Neural crest cell (in vitro differentiated cells): Measurements from ENCODE around the gene TENM3. TPM values are rescaled to one million over a fixed set of nuclear protein-coding genes. Genes with fewer than 3 reads are reported as not detected.
A peak's percentile ranks its signal among the peaks of the same experiment; 100 is the strongest.
"Not testable (repeated sequence)": the region's sequence is repeated elsewhere in the genome, so short reads cannot be mapped to it uniquely, and the experiment has no call there.

Source experiments
- DNase-seq: peaks from one replicate; pipeline ENCODE4 v3.0.0; 2021; ENCODE audit warnings: low read depth, mixed read lengths, low spot score
- H3K27ac Mint-ChIP-seq: one replicate; pipeline ENCODE4 v1.8.0; 2021; ENCODE audit warnings: mild to moderate bottlenecking, mixed read lengths; ENCODE audit not compliant: unreplicated experiment
- H3K27me3 Mint-ChIP-seq: 2 replicates; pipeline ENCODE4 v1.8.0; 2021; ENCODE audit warnings: low read depth, mild to moderate bottlenecking, mixed read lengths
- H3K36me3 Mint-ChIP-seq: 2 replicates; pipeline ENCODE4 v1.8.0; 2021; ENCODE audit warnings: low read depth, mild to moderate bottlenecking, mixed read lengths
- H3K4me1 Mint-ChIP-seq: 2 replicates; pipeline ENCODE4 v1.8.0; 2021; ENCODE audit warnings: mixed read lengths
- H3K4me3 Mint-ChIP-seq: one replicate; pipeline ENCODE4 v1.8.0; 2021; ENCODE audit warnings: mild to moderate bottlenecking, mixed read lengths
- H3K9me3 Mint-ChIP-seq: 2 replicates; pipeline ENCODE4 v1.8.0; 2021; ENCODE audit warnings: mixed read lengths
- total RNA-seq: library from RNA; stranded (reverse); gene quantifications from 2 replicates; pipeline ENCODE4 v1.2.1, GENCODE V29; 2021
- TF ChIP-seq, protein P1 (sequence below): fragments of 200-600 bp; sonication (generic); conservative IDR thresholded peaks from 2 replicates; pipeline ENCODE4 v1.5.0; 2021; ENCODE audit warnings: antibody characterized with exemption, mild to moderate bottlenecking

TENM3 gene
- total RNA-seq, 1 donor from 2014 or later, result 43.9 TPM

DNA sequence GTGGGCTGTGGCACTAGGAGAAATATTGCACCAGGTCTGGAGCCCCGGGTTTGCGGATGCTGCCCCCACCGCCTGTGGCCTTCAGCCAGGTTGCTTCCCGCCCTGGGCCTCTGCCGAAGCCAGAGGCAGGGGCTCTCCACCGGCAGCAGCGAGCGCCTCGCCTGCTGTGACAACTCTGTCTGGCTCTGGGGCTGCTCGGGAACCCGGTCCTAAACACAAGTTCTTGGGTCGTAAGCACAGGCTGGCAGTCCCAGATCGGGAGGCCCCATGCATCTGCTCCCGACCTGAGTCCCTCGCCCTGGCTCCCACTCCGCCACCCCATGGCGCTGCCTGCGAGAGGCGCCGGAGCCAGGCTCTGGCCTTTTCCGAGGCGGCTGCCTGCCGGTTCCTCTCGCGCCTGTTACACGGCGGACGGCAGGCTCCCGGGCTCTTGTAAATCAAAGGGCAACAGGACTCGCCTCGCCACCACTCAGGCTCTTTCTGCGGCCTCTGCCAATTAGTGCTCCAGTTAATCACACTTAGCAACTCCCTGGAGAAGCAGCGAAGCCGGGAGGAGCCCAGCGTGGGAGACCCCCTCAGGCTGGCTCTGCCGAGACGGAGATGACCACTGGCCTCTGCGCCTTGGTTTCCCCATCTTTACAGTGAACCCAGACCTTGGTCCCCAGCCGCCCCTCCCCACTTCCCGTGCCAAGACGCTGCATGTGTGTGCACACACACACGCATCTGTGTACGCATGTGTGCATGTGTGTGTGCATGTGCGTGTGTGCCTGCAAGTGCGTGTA is 564.8 kb downstream of the TENM3 start:
- H3K4me1 Mint-ChIP-seq, result peaks cover 37% of the 10 kb centered on the region
- H3K27me3 Mint-ChIP-seq, result peaks cover 3% of the 10 kb centered on the region
- no peak overlapping the region for H3K27ac Mint-ChIP-seq
- peak overlapping the region; percentile 53 for H3K4me3 Mint-ChIP-seq
- H3K9me3 Mint-ChIP-seq, result peaks cover 14% of the 10 kb centered on the region
- H3K36me3 Mint-ChIP-seq, result peaks cover 8% of the 10 kb centered on the region
- TF ChIP-seq, protein P1, sequence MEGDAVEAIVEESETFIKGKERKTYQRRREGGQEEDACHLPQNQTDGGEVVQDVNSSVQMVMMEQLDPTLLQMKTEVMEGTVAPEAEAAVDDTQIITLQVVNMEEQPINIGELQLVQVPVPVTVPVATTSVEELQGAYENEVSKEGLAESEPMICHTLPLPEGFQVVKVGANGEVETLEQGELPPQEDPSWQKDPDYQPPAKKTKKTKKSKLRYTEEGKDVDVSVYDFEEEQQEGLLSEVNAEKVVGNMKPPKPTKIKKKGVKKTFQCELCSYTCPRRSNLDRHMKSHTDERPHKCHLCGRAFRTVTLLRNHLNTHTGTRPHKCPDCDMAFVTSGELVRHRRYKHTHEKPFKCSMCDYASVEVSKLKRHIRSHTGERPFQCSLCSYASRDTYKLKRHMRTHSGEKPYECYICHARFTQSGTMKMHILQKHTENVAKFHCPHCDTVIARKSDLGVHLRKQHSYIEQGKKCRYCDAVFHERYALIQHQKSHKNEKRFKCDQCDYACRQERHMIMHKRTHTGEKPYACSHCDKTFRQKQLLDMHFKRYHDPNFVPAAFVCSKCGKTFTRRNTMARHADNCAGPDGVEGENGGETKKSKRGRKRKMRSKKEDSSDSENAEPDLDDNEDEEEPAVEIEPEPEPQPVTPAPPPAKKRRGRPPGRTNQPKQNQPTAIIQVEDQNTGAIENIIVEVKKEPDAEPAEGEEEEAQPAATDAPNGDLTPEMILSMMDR, result no peak
- no peak for DNase-seq

DNA sequence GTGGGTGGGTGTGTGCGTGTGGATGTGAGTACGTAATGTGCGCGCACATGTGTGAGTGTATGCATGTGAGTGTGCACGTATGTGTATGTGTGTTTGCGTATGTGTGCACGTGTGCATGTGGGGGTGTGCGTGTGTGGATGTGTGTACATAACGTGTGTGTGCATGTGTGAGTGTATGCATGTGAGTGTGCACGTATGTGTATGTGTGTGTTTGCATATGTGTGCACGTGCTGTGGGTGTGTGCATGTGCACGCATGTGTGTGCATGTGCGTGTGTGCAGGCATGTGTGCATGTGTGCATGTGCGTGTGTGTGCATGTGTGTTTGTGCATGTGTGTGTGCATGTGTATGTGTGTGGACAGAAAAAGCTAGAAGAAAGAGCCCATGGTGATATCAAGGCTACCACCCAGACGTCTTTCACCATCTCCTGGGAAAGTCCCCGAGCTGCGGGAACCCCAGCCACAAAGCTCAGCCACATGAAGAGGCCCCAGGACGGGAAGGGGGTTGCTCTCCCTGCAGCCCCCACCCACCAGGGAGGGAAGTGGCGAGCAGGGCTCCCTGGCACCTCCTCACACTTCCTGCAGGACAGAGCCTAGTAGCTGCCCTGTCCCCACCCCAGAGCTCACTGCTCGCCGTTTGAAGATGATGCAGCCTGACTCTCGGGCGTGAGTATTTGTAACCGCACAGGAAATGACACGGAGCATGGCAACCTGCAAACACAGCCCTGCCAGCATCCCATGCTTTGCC is 565.6 kb downstream of the TENM3 start:
- H3K4me3 Mint-ChIP-seq, result peak overlapping the region; percentile 53
- DNase-seq, result no peak
- no peak overlapping the region for H3K27ac Mint-ChIP-seq
- peaks cover 18% of the 10 kb centered on the region for H3K9me3 Mint-ChIP-seq
- H3K36me3 Mint-ChIP-seq, result peaks cover 11% of the 10 kb centered on the region
- H3K4me1 Mint-ChIP-seq, result peaks cover 29% of the 10 kb centered on the region
- peaks cover 6% of the 10 kb centered on the region for H3K27me3 Mint-ChIP-seq
- TF ChIP-seq, protein P1, result no peak

DNA sequence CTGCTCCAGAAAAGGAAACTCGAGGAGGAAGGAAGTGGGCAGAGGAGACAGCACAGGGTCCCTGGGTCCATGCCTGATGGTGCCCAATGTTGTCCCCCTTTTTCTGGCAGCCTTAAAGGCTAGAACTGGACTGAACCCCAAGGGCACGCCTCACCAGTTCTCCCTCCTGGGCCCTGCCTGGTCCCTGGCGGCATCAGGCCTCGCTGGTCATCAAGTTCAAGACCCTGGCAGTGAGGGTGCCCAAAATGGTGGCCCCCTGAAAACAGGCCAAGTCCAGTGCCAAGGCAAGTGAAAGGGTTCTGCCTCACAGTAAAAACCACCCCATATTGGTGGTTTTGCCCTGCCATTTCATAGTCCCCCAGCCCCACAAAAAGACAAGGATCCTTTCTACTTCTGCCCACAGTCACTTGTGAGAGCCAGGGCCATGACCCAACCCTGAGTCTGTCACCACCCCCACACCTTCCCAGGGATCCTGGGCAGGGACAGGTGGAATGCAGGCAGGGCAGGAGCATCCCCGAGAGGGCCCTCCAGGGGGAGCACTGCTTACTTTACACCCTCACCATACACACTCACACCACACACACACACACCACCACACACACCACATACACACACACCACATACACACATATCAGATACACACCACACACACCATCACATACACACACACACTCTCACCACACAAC is 566.4 kb downstream of the TENM3 start:
- Mint-ChIP-seq H3K9me3 (peaks cover 18% of the 10 kb centered on the region), H3K4me1 (peaks cover 22% of the 10 kb centered on the region), H3K27ac (no peak overlapping the region), H3K4me3 (no peak overlapping the region), H3K36me3 (peaks cover 11% of the 10 kb centered on the region), H3K27me3 (peaks cover 6% of the 10 kb centered on the region)
- TF ChIP-seq, protein P1, result peak; percentile 32
- DNase-seq, result no peak

DNA sequence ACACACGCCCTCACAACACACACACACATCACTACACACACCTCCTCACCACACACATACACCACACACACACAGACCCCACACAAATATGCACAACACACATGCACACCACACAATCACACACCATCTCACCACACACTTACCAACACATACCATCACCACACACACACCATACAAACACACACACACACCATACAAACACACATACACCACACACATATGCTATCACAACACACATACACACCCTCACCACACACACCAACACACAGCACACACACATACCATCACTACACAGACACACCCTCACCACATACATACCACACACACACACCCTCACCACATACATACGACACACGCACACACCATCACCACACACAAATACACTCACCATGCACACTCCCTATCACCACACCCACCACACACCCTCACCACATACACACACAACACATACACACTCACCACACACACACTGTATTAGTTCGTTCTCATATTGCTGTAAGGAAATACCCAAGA is 567.0 kb downstream of the TENM3 start:
- H3K27me3 Mint-ChIP-seq, result peaks cover 6% of the 10 kb centered on the region
- peaks cover 20% of the 10 kb centered on the region for H3K4me1 Mint-ChIP-seq
- H3K36me3 Mint-ChIP-seq, result peaks cover 11% of the 10 kb centered on the region
- TF ChIP-seq, protein P1, result peak; percentile 6
- peaks cover 18% of the 10 kb centered on the region for H3K9me3 Mint-ChIP-seq
- H3K27ac Mint-ChIP-seq, result no peak overlapping the region
- DNase-seq, result no peak
- no peak overlapping the region for H3K4me3 Mint-ChIP-seq

DNA sequence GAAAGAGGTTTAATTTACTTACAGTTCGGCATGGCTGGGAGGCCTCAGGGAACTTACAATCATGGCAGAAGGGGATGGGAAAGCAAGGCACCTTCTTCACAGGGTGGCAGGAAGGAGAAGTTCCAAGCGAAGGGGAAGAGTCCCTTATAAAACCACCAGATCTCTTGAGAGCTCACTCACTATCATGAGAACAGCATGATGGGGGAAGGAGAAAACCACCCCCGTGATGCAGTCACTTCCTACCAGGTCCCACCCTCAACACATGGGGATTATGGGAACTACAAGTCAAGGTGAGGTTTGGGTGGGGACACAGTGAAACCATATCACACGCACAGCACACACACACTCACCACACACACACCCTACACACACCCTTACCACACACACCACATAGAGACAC is 569.7 kb downstream of the TENM3 start:
- Mint-ChIP-seq H3K36me3 (peaks cover 11% of the 10 kb centered on the region), H3K9me3 (peaks cover 18% of the 10 kb centered on the region), H3K4me3 (no peak overlapping the region), H3K4me1 (peaks cover 4% of the 10 kb centered on the region), H3K27me3 (peaks cover 2% of the 10 kb centered on the region), H3K27ac (peak overlapping the region; percentile 88)
- no peak for DNase-seq
- TF ChIP-seq, protein P1, result no peak

DNA sequence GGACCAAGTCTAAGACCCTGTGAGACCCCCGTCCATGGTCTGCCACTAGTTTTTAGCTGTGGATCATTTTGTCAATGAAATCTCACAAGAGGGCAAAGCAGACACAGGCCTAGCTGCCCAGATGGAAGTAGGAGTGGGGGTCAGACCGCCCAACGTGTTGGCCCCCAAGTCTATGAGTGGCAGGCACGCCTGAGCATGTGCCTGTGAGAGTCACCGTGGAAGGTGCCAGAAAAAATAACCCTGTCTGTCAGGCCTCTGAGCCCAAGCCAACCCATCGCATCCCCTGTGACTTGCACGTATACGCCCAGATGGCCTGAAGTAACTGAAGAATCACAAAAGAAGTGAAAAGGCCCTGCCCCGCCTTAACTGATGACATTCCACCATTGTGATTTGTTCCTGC is 570.9 kb downstream of the TENM3 start:
- not testable (repeated sequence) for DNase-seq, H3K4me1 Mint-ChIP-seq, H3K27me3 Mint-ChIP-seq, H3K27ac Mint-ChIP-seq, H3K4me3 Mint-ChIP-seq
- peaks cover 13% of the 10 kb centered on the region for H3K9me3 Mint-ChIP-seq
- peaks cover 11% of the 10 kb centered on the region for H3K36me3 Mint-ChIP-seq
